Measurements from ENCODE around the gene UBE2E2. TPM values are rescaled to one million over a fixed set of nuclear protein-coding genes. Genes with fewer than 3 reads are reported as not detected.

The UBE2E2 gene
- total and polyA plus RNA-seq, 2 of the 13 experiments (the other 11 are each of a cell fraction or from before 2014, with no cell fraction given): 0.77 to 1.5 TPM

GRCh38 chr3:23487015-23487414 is 283.9 kb downstream of the UBE2E2 start:
- no peaks in the 10 kb centered on the region for H4K20me1 ChIP-seq (ENCODE audit: insufficient read depth, low read length)
- H3K4me3 ChIP-seq (replicated peaks in 1 of 3; ENCODE audit: insufficient read depth in 1 of 3, low read depth in 2 of 3, low read length in 3 of 3): no peak overlapping the region
- intact Hi-C loops (cut with micrococcal nuclease; ENCODE audit: unreplicated experiment) (no loop called here), in situ Hi-C loops (cut with HindIII; ENCODE audit: extremely low pct_ligation_motif_present, low pct_unique_long_range_greater_than_20kb) (no loop called here)
- H3K9me3 ChIP-seq (ENCODE audit: low read length): no peaks in the 10 kb centered on the region
- no peak overlapping the region for H3K9ac ChIP-seq (ENCODE audit: insufficient read depth, low read depth, low read length)
- H3K27ac ChIP-seq (ENCODE audit: extremely low read length, insufficient read depth, low read length): no peak overlapping the region
- FAIRE-seq: no peak
- ChIA-PET POLR2A (no interaction called here), CTCF (ENCODE audit: low intra/inter-chr PET ratio, low total read pairs) (no interaction called here)
- H3K79me2 ChIP-seq (ENCODE audit: insufficient read depth, low read length): no peaks in the 10 kb centered on the region
- DNase-seq (ENCODE audit: low spot score): no peak
- no peak for ATAC-seq
- 60% methylated on average over 2 of the region's 9 CpGs for WGBS (ENCODE audit: low lambda C conversion rate)
- H3K36me3 ChIP-seq (replicated peaks in 1 of 2; ENCODE audit: control insufficient read depth in 1 of 2, insufficient read depth in 2 of 2, low read length in 2 of 2): no peaks in the 10 kb centered on the region
- no peaks in the 10 kb centered on the region for H3K4me1 ChIP-seq (ENCODE audit: insufficient read depth, low read length)
- H3K27me3 ChIP-seq (ENCODE audit: control insufficient read depth in 1 of 2, insufficient read depth in 2 of 2, low read length in 2 of 2): no peaks in the 10 kb centered on the region
- TF ChIP-seq GMEB2 (CRISPR knock-in tag; IDR thresholded peaks at IDR 0.05; ENCODE audit: low read depth) (no peak), ZGPAT (CRISPR knock-in tag; IDR thresholded peaks at IDR 0.05) (no peak), AKAP8 (CRISPR knock-in tag; IDR thresholded peaks at IDR 0.05) (no peak), ZKSCAN5 (CRISPR knock-in tag; IDR thresholded peaks at IDR 0.05) (no peak), SMAD9 (CRISPR knock-in tag; IDR thresholded peaks at IDR 0.05) (no peak), POLR2G (IDR thresholded peaks at IDR 0.05; ENCODE audit: low read depth, low read length) (no peak)
- H2AFZ ChIP-seq (ENCODE audit: low read length): no peak overlapping the region
- BruUV-seq (replicated peaks): no TSS peak
- no peak overlapping the region for H3K4me2 ChIP-seq (ENCODE audit: low read depth, low read length)

GRCh38 chr3:23488618-23489017 is 285.5 kb downstream of the UBE2E2 start:
- FAIRE-seq: no peak
- POLR2A ChIA-PET: no interaction called here
- 19% methylated on average over 3 of the region's 3 CpGs for WGBS (ENCODE audit: low lambda C conversion rate)
- TF ChIP-seq ARHGAP35 (CRISPR knock-in tag; IDR thresholded peaks at IDR 0.05; ENCODE audit: borderline replicate concordance) (no peak), PHF21A (CRISPR knock-in tag; IDR thresholded peaks at IDR 0.05) (no peak), PRDM4 (CRISPR knock-in tag; IDR thresholded peaks at IDR 0.05; ENCODE audit: borderline replicate concordance) (no peak), ZNF615 (CRISPR knock-in tag; IDR thresholded peaks at IDR 0.05; ENCODE audit: borderline replicate concordance) (no peak)
- no peak overlapping the region for H3K9ac ChIP-seq (ENCODE audit: insufficient read depth, low read depth, low read length)
- no peaks in the 10 kb centered on the region for H3K36me3 ChIP-seq (replicated peaks in 1 of 2; ENCODE audit: control insufficient read depth in 1 of 2, insufficient read depth in 2 of 2, low read length in 2 of 2)
- no peaks in the 10 kb centered on the region for H3K9me3 ChIP-seq (ENCODE audit: low read length)
- in situ Hi-C loops (cut with HindIII; ENCODE audit: extremely low pct_ligation_motif_present, low pct_unique_long_range_greater_than_20kb) (no loop called here), intact Hi-C loops (cut with micrococcal nuclease; ENCODE audit: unreplicated experiment) (no loop called here)
- ATAC-seq: no peak
- H3K79me2 ChIP-seq (ENCODE audit: insufficient read depth, low read length): no peaks in the 10 kb centered on the region
- no peak overlapping the region for H2AFZ ChIP-seq (ENCODE audit: low read length)
- BruUV-seq (replicated peaks): no TSS peak
- H4K20me1 ChIP-seq (ENCODE audit: insufficient read depth, low read length): no peaks in the 10 kb centered on the region
- CTCF ChIA-PET (ENCODE audit: low intra/inter-chr PET ratio, low total read pairs): no interaction called here
- DNase-seq (ENCODE audit: low spot score): no peak
- no peak overlapping the region for H3K27ac ChIP-seq (ENCODE audit: extremely low read length, insufficient read depth, low read length)
- H3K4me3 ChIP-seq (replicated peaks in 1 of 3; ENCODE audit: insufficient read depth in 1 of 3, low read depth in 2 of 3, low read length in 3 of 3): no peak overlapping the region
- H3K27me3 ChIP-seq (ENCODE audit: control insufficient read depth in 1 of 2, insufficient read depth in 2 of 2, low read length in 2 of 2): no peaks in the 10 kb centered on the region
- H3K4me1 ChIP-seq (ENCODE audit: insufficient read depth, low read length): no peaks in the 10 kb centered on the region
- no peak overlapping the region for H3K4me2 ChIP-seq (ENCODE audit: low read depth, low read length)

Measured in HepG2 (cell line).